GM21381 (cell line): ENCODE data around the gene PMF1.

Source experiments
- ATAC-seq: cut with Tn5 transposase; IDR thresholded peaks from one replicate; pipeline ENCODE4 v1.9.1; 2021; ENCODE audit warnings: mild to moderate bottlenecking, moderate library complexity; ENCODE audit not compliant: unreplicated experiment

PMF1 gene

GRCh38 chr1:156233426-156234127 is 20.8 kb downstream of the PMF1 start:
- no peak for ATAC-seq

- ATAC-seq = no peak
These were observed 23.4 kb downstream of the PMF1 start for GRCh38 chr1:156236164-156236563.

DNA sequence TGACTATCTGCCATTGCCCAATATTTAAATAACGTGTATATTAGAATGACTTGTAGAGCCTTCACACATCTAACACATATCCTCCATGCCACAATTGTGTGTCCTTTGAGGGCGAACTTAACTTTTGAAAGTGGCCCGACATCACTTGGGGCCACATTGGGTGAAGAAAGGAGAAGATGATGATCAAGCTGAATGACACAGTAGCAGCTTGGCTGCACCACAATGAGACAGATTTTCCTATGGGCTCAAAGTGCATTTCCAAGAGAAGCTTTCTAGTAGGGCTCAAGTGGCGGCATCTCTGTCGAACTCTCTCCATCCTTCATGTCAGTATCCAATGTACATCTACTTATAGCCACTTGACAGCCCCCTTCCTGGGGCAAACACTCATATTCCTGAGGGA is 25.4 kb downstream of the PMF1 start:
- ATAC-seq = no peak

GRCh38 chr1:156241311-156241811 is 28.6 kb downstream of the PMF1 start:
- no peak for ATAC-seq

DNA sequence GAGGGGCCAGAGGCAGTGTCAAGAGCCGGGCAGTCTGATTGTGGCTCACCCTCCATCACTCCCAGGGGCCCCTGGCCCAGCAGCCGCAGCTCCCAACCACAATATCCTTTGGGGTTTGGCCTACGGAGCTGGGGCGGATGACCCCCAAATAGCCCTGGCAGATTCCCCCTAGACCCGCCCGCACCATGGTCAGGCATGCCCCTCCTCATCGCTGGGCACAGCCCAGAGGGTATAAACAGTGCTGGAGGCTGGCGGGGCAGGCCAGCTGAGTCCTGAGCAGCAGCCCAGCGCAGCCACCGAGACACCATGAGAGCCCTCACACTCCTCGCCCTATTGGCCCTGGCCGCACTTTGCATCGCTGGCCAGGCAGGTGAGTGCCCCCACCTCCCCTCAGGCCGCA is 29.1 kb downstream of the PMF1 start, which contains the start of gene BGLAP:
Gene BGLAP, plus strand, starts transcription at position 259 of the 400 bp plus-strand sequence. Its CDS starts 48 bp downstream, at position 307.
- ATAC-seq = no peak

- no peak for ATAC-seq
These were observed 29.9 kb downstream of the PMF1 start for GRCh38 chr1:156242738-156243137.

GRCh38 chr1:156244126-156244525 is 31.3 kb downstream of the PMF1 start:
- ATAC-seq = no peak

GRCh38 chr1:156244712-156245111 is 31.9 kb downstream of the PMF1 start:
- no peak for ATAC-seq

DNA sequence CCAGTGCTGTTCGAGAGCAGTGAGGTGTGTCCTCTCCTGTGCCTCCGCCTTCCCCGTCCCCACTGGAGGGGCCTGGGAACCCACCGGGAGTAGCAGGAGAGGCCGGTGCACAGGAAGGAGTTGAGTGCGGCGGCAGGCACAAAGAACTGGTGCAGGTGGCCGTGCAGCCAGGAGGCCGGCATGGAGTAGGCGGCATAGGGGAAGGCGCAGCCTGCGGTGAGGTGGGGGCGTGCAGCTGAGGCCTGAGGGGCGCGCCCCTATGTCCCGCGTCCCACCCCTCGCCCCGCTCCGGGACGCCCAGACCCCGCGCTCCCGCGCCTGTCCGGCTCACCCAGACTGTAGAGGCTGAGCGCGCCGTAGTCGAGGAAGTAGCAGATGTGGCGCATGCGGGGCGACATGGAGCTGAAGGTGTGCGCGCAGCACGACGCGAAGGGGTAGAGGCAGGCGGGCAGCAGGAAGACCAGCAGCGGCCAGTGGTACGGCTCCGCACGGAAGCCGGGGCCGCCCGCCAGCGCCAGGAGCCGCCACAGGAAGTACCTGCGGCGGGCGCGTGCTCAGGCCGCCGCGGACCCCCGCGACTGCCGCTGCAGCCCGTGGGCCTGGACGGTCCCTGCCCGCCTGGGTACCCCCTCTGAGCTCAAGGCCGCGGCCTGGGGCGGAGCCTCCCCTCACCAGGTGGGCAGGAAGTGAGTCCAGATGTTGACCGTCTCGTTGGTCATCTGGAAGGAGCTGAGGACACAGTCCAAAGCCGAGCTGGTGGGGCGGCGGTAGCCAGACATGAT is 32.8 kb downstream of the PMF1 start:
- ATAC-seq = no peak

GRCh38 chr1:156246241-156246780 is 33.5 kb downstream of the PMF1 start:
- no peak for ATAC-seq

- no peak for ATAC-seq
These were observed 34.1 kb downstream of the PMF1 start for GRCh38 chr1:156246781-156247459.

- no peak for ATAC-seq
These were observed 34.9 kb downstream of the PMF1 start, which contains the start of gene PAQR6 for GRCh38 chr1:156247460-156248322. Gene PAQR6, minus strand, starts transcription at chr1:156248056. Its CDS starts 1,325 bp downstream, at chr1:156246731.

DNA sequence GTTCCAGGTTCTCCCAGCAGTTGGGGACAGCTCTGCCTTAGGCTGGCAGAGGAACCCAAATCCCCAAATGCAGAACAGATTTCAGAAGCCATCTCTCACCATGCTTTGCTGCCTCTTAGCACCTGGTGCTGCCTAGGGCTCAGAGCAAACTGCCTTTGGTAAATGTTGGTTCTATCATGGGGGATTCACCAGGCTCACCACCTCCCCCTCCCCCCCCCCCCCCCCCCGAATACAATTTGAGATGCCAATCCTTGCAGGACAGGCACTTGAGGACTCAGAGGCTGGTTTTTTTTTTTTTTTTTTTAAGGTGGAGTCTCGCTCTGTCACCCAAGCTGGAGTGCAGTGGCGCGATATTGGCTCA is 35.5 kb downstream of the PMF1 start:
- ATAC-seq = no peak

DNA sequence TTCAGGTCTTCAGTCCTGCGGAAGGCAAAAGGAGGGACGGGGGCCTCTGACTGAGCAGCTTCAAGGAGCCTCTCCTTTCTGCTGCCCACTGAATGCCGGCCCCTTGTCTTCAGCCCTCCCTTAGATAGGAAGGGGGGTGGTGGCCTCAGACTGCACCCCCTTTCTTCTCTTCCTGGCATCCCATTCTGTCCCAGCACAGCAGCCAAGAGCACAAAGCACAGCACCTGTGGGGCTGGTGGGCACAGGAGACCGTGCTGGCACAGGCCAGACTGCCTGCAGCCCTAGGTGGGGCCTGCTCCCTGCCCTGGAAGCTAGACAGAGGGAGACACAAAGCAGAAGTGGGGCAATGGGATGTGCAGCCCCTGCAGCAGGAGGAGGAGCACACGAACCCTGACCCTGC is 36.8 kb downstream of the PMF1 start:
- no peak for ATAC-seq

DNA sequence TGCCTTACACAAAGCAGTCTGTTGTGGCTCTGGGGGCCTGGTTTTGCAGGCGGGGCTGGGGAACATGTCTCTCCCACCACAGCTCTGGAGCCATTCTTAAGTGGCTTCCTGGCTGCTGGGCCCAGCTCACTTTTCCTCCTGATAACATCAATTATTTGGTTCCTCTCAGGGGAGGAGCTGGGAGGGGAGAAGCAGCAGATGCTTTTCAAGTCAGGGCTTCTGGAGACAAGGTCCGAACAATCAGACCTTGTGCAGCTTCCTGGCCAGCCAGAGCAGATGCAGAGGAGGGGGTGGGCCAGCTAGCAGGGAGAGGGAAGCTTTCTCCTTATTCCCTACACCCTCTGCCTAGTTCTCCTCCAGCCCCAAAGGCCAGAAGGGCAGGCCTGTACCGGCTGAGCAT is 38.7 kb downstream of the PMF1 start:
- ATAC-seq = no peak

- ATAC-seq = no peak
These were observed 40.8 kb downstream of the PMF1 start for GRCh38 chr1:156253634-156254033.

GRCh38 chr1:156257711-156258110 is 44.9 kb downstream of the PMF1 start:
- ATAC-seq = no peak

DNA sequence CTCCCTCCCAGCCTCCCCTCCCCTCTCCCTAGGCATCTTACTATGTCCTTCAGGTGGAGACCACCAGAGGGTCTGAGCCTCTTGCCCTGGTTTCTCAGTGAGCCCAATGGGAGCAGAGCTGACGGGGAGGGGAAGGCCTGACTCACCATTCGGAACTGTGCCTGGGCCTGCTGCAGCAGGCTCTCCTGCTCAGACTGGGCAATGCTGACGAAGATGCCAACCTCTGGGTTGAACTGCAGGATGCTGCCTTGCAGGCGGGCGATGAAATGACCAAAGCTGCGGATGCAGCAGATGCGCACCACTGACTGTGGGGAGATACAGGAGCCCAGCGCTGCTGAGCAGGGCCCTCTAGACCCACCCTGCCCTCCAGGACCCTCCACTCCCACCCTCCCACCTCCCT is 46.1 kb downstream of the PMF1 start:
- ATAC-seq = no peak

- no peak for ATAC-seq
These were observed 47.0 kb downstream of the PMF1 start for GRCh38 chr1:156259805-156260204.

DNA sequence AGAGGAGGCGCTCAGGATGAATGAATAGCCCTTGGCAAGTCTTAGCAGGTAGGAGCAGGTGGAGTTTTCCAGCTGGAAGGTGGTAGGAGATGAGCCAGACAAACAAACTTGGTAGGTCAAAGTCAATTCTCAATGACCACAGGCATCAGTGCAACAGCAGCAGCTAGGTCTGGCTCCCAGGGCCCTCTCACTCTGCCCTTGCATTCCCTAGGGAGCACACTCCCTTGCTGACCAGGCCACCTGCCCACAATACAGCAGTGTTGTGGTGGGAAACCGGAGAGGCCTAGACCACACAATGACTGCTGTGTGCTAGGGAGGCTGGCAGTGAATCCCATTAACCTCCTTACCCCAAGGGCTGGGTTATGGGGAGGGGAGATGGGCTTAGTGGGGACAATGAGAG is 48.1 kb downstream of the PMF1 start:
- no peak for ATAC-seq
